C4-2B (cell line): Measurements from ENCODE around the gene DNAJC9.
"Not testable (repeated sequence)": the region's sequence is repeated elsewhere in the genome, so short reads cannot be mapped to it uniquely, and the experiment has no call there.

Experiments used
- ZFX ChIP-seq: fragments of 450-650 bp; IDR thresholded peaks from 2 replicates; pipeline ENCODE4 v1.6.1; 2017
- TF ChIP-seq, protein P1 (sequence below): fragments of 450-650 bp; conservative IDR thresholded peaks from 2 replicates; pipeline ENCODE4 v1.5.1; 2017; ENCODE audit warnings: mild to moderate bottlenecking

DNA sequence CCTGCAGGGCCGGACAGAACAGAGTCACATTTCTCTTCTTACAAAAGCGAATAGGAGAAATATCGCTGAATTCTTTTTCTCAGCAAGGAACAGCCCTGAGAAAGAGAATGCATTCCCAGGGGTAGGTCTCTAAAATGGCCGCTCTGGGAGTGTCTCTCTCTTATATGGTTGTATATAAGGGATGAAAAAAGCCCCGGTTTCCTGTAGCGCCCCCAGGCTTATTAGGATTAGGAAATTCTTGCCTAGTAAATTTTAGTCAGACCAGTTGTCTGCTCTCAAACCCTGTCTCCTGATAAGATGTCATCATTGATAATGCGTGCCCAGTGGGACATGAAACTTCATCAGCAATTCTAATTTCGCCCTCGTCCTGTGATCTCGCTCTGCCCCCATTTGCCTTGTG, 11.6 kb upstream of the DNAJC9 start:
- TF ChIP-seq, protein P1, sequence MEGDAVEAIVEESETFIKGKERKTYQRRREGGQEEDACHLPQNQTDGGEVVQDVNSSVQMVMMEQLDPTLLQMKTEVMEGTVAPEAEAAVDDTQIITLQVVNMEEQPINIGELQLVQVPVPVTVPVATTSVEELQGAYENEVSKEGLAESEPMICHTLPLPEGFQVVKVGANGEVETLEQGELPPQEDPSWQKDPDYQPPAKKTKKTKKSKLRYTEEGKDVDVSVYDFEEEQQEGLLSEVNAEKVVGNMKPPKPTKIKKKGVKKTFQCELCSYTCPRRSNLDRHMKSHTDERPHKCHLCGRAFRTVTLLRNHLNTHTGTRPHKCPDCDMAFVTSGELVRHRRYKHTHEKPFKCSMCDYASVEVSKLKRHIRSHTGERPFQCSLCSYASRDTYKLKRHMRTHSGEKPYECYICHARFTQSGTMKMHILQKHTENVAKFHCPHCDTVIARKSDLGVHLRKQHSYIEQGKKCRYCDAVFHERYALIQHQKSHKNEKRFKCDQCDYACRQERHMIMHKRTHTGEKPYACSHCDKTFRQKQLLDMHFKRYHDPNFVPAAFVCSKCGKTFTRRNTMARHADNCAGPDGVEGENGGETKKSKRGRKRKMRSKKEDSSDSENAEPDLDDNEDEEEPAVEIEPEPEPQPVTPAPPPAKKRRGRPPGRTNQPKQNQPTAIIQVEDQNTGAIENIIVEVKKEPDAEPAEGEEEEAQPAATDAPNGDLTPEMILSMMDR, result not testable (repeated sequence)
- TF ChIP-seq ZFX, result not testable (repeated sequence)
